Measurements from ENCODE around the gene KIFAP3.

- TF ChIP-seq, protein P1, sequence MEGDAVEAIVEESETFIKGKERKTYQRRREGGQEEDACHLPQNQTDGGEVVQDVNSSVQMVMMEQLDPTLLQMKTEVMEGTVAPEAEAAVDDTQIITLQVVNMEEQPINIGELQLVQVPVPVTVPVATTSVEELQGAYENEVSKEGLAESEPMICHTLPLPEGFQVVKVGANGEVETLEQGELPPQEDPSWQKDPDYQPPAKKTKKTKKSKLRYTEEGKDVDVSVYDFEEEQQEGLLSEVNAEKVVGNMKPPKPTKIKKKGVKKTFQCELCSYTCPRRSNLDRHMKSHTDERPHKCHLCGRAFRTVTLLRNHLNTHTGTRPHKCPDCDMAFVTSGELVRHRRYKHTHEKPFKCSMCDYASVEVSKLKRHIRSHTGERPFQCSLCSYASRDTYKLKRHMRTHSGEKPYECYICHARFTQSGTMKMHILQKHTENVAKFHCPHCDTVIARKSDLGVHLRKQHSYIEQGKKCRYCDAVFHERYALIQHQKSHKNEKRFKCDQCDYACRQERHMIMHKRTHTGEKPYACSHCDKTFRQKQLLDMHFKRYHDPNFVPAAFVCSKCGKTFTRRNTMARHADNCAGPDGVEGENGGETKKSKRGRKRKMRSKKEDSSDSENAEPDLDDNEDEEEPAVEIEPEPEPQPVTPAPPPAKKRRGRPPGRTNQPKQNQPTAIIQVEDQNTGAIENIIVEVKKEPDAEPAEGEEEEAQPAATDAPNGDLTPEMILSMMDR (IDR thresholded peaks at IDR 0.05): no peak
- no peak for TF ChIP-seq POLR2A (IDR thresholded peaks at IDR 0.05)
Observed at GRCh38 chr1:170067253-170067819, 7.2 kb downstream of the KIFAP3 start.

Data from thyroid gland (tissue), 4 donors.